ENCODE results near the gene SMAD3. TPM values are rescaled to one million over a fixed set of nuclear protein-coding genes. Genes with fewer than 3 reads are reported as not detected.

The SMAD3 gene
- total RNA-seq, 1 experiment from 2014 or later, result 54.8 TPM

DNA sequence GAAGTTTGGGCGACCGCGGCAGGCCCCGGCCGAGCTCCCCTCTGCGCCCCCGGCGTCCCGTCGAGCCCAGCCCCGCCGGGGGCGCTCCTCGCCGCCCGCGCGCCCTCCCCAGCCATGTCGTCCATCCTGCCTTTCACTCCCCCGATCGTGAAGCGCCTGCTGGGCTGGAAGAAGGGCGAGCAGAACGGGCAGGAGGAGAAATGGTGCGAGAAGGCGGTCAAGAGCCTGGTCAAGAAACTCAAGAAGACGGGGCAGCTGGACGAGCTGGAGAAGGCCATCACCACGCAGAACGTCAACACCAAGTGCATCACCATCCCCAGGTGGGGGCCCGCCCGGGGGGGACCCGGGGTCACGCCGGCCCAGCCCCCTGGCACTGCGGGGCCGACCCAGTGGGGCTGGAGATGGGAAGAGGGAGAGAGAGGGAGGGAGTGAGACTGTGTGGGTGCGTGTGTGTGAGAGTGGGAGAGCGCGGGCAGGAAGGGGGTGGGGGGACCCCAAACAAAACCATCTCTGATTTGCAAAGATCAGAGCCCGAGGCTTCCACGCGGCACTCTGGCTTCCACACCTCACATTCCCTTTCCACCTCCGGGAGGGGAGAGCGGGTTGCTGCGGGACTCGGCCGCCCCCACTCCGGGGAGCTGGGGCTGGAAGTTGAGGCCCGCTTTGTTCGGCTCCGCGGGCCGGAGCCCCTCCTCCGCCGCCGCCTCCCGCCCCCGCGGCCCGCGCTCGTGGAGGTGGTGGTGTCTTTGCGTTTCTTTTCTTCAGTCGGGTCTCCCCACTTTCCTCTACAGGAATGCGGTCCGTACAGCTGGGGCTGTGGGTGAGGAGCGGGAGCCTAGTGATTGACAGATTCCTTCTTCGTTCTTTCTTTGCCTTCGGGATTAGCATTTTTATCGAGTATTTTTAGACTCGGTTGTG is 898 bp downstream of the SMAD3 start:
- Histone ChIP-seq H3K4me3 (ENCODE audit: low read depth, low read length) (peak overlapping the region; percentile 89), H3K9me3 (no peaks in the 10 kb centered on the region), H3K36me3 (ENCODE audit: control insufficient read depth, insufficient read depth, low read length) (peaks cover 1% of the 10 kb centered on the region; the same call in 1 of the 2 replicates), H3K27me3 (replicated peaks; ENCODE audit: control insufficient read depth, insufficient read depth, low read length) (no peaks in the 10 kb centered on the region), H3K4me1 (peaks cover 43% of the 10 kb centered on the region)
- Mint-ChIP-seq H3K27me3 (ENCODE audit: insufficient read depth, unreplicated experiment) (no peaks in the 10 kb centered on the region), H3K9me3 (ENCODE audit: unreplicated experiment) (no peaks in the 10 kb centered on the region), H3K36me3 (ENCODE audit: insufficient read depth, unreplicated experiment) (peaks cover 33% of the 10 kb centered on the region), H3K4me3 (ENCODE audit: unreplicated experiment) (peak overlapping the region; percentile 96), H3K27ac (ENCODE audit: unreplicated experiment) (peak overlapping the region; percentile 88), H3K4me1 (ENCODE audit: low read depth, unreplicated experiment) (peaks cover 46% of the 10 kb centered on the region)
- intact Hi-C loops (cut with micrococcal nuclease; ENCODE audit: unreplicated experiment), result loop anchor here (5.0 kb wide), 1 partner anchor 136 kb away; no protein-coding TSS in a partner anchor
- DNase-seq, result peak in 1 of 2 experiments; percentile 46
- CTCF ChIA-PET, result interaction anchor here (0.6 to 0.9 kb wide), 3 partner anchors 17 to 214 kb away, joined by 3 to 5 read pairs (median 3); no protein-coding TSS in a partner anchor
- BruUV-seq (replicated peaks), result no TSS peak
- POLR2A ChIA-PET, result interaction anchor here (0.6 to 1.5 kb wide), 5 partner anchors 17 to 140 kb away, joined by 3 to 7 read pairs (median 3); no protein-coding TSS in a partner anchor
- TF ChIP-seq, protein P1, sequence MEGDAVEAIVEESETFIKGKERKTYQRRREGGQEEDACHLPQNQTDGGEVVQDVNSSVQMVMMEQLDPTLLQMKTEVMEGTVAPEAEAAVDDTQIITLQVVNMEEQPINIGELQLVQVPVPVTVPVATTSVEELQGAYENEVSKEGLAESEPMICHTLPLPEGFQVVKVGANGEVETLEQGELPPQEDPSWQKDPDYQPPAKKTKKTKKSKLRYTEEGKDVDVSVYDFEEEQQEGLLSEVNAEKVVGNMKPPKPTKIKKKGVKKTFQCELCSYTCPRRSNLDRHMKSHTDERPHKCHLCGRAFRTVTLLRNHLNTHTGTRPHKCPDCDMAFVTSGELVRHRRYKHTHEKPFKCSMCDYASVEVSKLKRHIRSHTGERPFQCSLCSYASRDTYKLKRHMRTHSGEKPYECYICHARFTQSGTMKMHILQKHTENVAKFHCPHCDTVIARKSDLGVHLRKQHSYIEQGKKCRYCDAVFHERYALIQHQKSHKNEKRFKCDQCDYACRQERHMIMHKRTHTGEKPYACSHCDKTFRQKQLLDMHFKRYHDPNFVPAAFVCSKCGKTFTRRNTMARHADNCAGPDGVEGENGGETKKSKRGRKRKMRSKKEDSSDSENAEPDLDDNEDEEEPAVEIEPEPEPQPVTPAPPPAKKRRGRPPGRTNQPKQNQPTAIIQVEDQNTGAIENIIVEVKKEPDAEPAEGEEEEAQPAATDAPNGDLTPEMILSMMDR (IDR thresholded peaks at IDR 0.05; ENCODE audit: insufficient read depth in 1 of 2, low read depth in 1 of 2, low read length in 1 of 2, severe bottlenecking in 1 of 2, unreplicated experiment in 1 of 2), result no peak

GRCh38 chr15:67066959-67067853 is 1.8 kb downstream of the SMAD3 start:
- Mint-ChIP-seq H3K9me3 (ENCODE audit: unreplicated experiment) (no peaks in the 10 kb centered on the region), H3K36me3 (ENCODE audit: insufficient read depth, unreplicated experiment) (peaks cover 37% of the 10 kb centered on the region), H3K27ac (ENCODE audit: unreplicated experiment) (peak overlapping the region; percentile 88), H3K4me1 (ENCODE audit: low read depth, unreplicated experiment) (peaks cover 40% of the 10 kb centered on the region), H3K27me3 (ENCODE audit: insufficient read depth, unreplicated experiment) (no peaks in the 10 kb centered on the region), H3K4me3 (ENCODE audit: unreplicated experiment) (peak overlapping the region; percentile 96)
- no TSS peak for BruUV-seq (replicated peaks)
- no peaks in the 10 kb centered on the region for H3K9me3 ChIP-seq
- peaks cover 36% of the 10 kb centered on the region for H3K4me1 ChIP-seq
- ChIA-PET POLR2A (interaction anchor here (0.6 kb wide), 1 partner anchor 83 kb away, joined by 7 read pairs; no protein-coding TSS in a partner anchor), CTCF (interaction anchor here (0.6 kb wide), 1 partner anchor 213 kb away, joined by 3 read pairs; no protein-coding TSS in a partner anchor)
- peak in 1 of 2 experiments; percentile 16 for DNase-seq
- intact Hi-C loops (cut with micrococcal nuclease; ENCODE audit: unreplicated experiment), result loop anchor here (5.0 kb wide), 1 partner anchor 135 kb away; no protein-coding TSS in a partner anchor
- peaks cover 1% of the 10 kb centered on the region; the same call in 1 of the 2 replicates for H3K36me3 ChIP-seq (ENCODE audit: control insufficient read depth, insufficient read depth, low read length)
- H3K4me3 ChIP-seq (ENCODE audit: low read depth, low read length), result peak overlapping the region; percentile 89
- no peaks in the 10 kb centered on the region for H3K27me3 ChIP-seq (replicated peaks; ENCODE audit: control insufficient read depth, insufficient read depth, low read length)
- TF ChIP-seq, protein P1 (IDR thresholded peaks at IDR 0.05; ENCODE audit: insufficient read depth in 1 of 2, low read depth in 1 of 2, low read length in 1 of 2, severe bottlenecking in 1 of 2, unreplicated experiment in 1 of 2), result no peak
